Activated CD4-positive, alpha-beta T cell treated with anti-CD3 and anti-CD28 coated beads, Interleukin-2, amount 50 U/mL, for 48 hours (primary cell): ENCODE data around the gene RASA3.
"Not testable (repeated sequence)": the region's sequence is repeated elsewhere in the genome, so short reads cannot be mapped to it uniquely, and the experiment has no call there.

Experiments
- DNase-seq, 2 experiments: peaks; one replicate each; pipeline ENCODE4 v3.0.0-alpha.2; 2020

RASA3 gene

GRCh38 chr13:114155926-114156883, 23.8 kb upstream of the RASA3 start:
- DNase-seq = no peak

GRCh38 chr13:114155320-114155719, 22.9 kb upstream of the RASA3 start:
- no peak for DNase-seq

GRCh38 chr13:114154476-114154875, 22.1 kb upstream of the RASA3 start:
- no peak for DNase-seq

- no peak for DNase-seq
Measured at GRCh38 chr13:114153485-114154080, 21.2 kb upstream of the RASA3 start.

- no peak for DNase-seq
Measured at GRCh38 chr13:114152831-114153371, 20.5 kb upstream of the RASA3 start.

- no peak for DNase-seq
Measured at GRCh38 chr13:114152285-114152645, 19.8 kb upstream of the RASA3 start.

- DNase-seq = peak in 1 of 2 experiments; percentile 67
Measured at GRCh38 chr13:114151565-114152284, 19.3 kb upstream of the RASA3 start.

- no peak for DNase-seq
Measured at GRCh38 chr13:114151031-114151430, 18.6 kb upstream of the RASA3 start.

GRCh38 chr13:114149774-114150740, 17.6 kb upstream of the RASA3 start:
- DNase-seq = no peak

GRCh38 chr13:114148886-114149285, 16.5 kb upstream of the RASA3 start:
- DNase-seq = not testable (repeated sequence)

GRCh38 chr13:114148521-114148855, 16.1 kb upstream of the RASA3 start:
- DNase-seq = peak; percentile 75 to 81

GRCh38 chr13:114147803-114148520, 15.5 kb upstream of the RASA3 start:
- no peak for DNase-seq

- peak in 1 of 2 experiments; percentile 19 for DNase-seq
Measured at GRCh38 chr13:114146629-114147028, 14.2 kb upstream of the RASA3 start.

- no peak for DNase-seq
Measured at GRCh38 chr13:114146173-114146572, 13.8 kb upstream of the RASA3 start.

GRCh38 chr13:114145722-114146121, 13.3 kb upstream of the RASA3 start:
- DNase-seq = peak in 1 of 2 experiments; percentile 4

- peak in 1 of 2 experiments; percentile 9 for DNase-seq
Measured at GRCh38 chr13:114145256-114145655, 12.8 kb upstream of the RASA3 start.

- no peak for DNase-seq
Measured at GRCh38 chr13:114144606-114145244, 12.3 kb upstream of the RASA3 start.

GRCh38 chr13:114143806-114144605, 11.6 kb upstream of the RASA3 start:
- peak; percentile 58 to 63 for DNase-seq

- peak; percentile 60 to 66 for DNase-seq
Measured at GRCh38 chr13:114142640-114143490, 10.4 kb upstream of the RASA3 start.
